Stimulated activated CD4-positive, alpha-beta T cell treated with anti-CD3 and anti-CD28 coated beads, TNF-alpha, amount 100 ng/mL, for 4 hours (primary cell): ENCODE data around the gene IL10RA.
"Not testable (repeated sequence)": the region's sequence is repeated elsewhere in the genome, so short reads cannot be mapped to it uniquely, and the experiment has no call there.

Experiments
- DNase-seq, 3 experiments: peaks; one replicate each; pipeline ENCODE4 v3.0.0-alpha.2; 2020; ENCODE audit warnings: low read depth in 3 of 3

The IL10RA gene

GRCh38 chr11:117985953-117986887 is at the start of gene IL10RA:
Gene IL10RA, plus strand, starts transcription at chr11:117986394. Its CDS starts 74 bp downstream, at chr11:117986468.
- peak; percentile 65 to 71 (median 65) for DNase-seq

GRCh38 chr11:117936973-117937372 is 49.2 kb upstream of the IL10RA start:
- DNase-seq, result no peak

DNA sequence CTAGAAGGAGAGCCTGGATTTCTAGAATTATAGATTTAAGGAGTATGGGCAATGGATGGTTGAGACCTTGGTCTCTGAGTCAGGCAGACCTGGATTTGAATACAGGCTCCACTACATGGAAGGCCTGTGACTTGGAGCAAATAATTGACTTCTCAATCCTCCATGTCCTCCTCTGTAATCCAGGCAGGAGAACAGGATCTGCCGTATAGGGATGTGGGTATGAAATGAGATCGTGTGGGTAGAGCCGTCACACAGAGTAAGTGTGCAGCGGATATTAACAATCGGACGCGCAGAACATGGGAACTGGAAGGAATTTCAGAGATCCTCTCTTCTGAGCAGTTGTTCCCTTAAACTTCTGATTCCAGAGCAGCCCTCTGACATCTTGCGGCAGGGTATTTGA is 45.5 kb upstream of the IL10RA start:
- DNase-seq, result no peak

DNA sequence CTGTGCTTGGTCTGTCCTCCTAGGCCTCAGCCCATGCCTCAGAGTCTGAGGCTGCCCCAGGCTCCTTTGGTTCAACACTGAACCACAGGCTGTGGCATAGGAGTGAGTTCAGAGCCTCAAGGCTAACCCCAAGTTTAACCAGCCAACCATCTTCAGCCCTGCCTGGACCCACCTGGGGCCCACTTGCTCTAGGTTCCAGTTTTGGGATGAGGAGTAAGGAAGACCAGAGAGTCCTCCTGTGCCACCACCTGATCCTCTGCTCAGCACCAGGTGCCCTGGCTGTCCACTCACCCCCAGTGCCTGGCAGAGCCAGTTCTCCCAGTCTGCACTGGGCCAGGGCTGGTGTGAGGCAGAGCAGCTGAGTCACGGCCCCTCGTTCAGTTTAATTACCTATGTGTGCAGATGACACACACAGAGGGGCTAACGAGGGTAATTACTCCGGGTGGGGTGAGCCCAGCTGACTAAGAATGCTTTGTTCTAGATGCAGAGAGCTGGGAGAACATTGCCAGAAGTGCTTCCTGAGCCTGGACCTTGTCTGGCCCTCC is 45.0 kb upstream of the IL10RA start:
- DNase-seq, result no peak

DNA sequence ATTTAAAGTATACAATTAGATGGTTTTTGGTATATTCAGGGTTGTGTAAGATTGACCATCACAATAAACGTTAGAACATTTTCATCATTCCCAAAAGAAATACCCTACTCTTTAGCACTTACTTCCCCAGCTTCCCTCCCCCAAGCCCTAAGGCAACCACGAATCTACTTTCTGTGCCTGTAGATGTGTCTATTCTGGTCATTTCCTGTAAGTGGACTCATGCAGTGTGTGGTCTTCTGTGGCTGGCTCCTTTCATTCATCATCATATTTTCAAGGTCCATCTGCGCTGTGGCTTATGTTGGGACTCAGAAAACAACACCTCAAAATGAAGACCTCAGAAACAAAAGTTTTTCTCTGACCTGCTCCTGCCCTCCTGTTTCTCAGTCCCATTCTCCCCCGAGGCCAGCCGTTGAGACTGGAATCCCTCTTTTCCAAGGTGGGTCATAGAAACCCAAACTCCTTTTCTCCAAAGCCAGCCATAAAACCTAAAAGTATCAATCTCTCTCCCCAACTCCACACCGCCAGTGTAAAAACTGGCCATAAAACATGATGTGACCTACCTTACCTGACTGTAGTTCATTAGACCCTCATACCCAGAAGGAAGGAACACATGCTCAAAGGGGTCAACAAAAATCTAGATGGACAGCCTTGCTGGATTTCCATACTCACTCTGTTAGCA is 44.1 kb upstream of the IL10RA start:
- DNase-seq, result no peak

- DNase-seq, result no peak
Observed at GRCh38 chr11:117944554-117944953, 41.6 kb upstream of the IL10RA start.

GRCh38 chr11:117945047-117945810 is 41.0 kb upstream of the IL10RA start:
- no peak for DNase-seq

- no peak for DNase-seq
Observed at GRCh38 chr11:117946156-117946841, 39.9 kb upstream of the IL10RA start.

- DNase-seq, result peak; percentile 63 to 76 (median 74)
Observed at GRCh38 chr11:117946842-117947526, 39.2 kb upstream of the IL10RA start.

DNA sequence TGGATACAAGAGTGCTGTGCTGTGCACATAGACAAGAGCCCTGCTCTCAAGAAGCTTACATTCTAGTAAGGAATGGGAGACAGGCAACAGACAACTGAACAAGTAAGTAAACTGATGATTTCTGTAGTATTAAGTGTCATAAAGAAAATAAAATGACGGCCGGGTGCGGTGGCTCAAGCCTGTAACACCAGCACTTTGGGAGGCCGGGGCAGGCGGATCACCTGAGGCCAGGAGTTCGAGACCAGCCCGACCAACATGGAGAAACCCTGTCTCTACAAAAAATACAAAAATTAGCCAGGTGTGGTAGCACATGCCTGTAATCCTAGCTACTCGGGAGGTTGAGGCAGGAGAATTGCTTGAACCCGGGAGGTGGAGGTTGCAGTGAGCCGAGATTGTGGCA is 38.4 kb upstream of the IL10RA start:
- DNase-seq, result not testable (repeated sequence)

DNA sequence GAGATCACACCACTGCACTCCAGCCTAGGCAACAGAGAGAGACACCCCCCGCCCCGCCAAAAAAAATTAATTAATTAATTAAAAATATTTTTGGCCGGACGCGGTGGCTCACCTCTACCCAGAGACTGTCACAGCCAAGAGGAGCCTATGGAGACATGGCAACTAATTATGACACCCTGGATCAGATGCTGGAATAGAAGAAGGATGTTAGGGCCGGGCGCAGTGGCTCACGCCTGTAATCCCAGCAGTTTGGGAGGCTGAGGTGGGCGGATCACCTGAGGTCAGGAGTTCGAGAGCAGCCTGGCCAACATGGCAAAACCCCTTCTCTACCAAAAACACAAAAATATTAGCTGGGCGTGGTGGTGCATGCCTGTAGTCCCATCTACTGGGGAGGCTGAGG is 37.7 kb upstream of the IL10RA start:
- DNase-seq, result not testable (repeated sequence)

- DNase-seq, result no peak
Observed at GRCh38 chr11:117949062-117949461, 37.1 kb upstream of the IL10RA start.

DNA sequence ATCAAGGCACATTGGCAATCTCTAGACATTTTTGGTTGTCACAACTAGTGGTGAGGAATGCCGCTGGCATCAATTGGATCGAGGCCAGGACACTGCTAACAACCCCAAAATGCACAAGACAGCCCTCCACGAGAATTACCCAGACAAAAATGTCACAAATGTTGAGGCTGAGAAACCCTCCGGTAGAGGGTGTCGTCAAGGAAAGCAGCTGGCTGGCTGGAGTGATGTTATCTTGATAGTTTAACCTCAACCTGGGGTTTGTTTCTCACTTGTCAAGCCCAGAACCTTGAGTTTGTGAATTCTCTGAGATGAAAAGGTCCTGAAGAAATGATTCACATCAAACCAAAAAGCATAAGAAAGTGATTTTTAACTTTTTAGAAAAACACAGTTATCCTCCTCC is 35.9 kb upstream of the IL10RA start:
- peak in 1 of 3 experiments; percentile 46 for DNase-seq

DNA sequence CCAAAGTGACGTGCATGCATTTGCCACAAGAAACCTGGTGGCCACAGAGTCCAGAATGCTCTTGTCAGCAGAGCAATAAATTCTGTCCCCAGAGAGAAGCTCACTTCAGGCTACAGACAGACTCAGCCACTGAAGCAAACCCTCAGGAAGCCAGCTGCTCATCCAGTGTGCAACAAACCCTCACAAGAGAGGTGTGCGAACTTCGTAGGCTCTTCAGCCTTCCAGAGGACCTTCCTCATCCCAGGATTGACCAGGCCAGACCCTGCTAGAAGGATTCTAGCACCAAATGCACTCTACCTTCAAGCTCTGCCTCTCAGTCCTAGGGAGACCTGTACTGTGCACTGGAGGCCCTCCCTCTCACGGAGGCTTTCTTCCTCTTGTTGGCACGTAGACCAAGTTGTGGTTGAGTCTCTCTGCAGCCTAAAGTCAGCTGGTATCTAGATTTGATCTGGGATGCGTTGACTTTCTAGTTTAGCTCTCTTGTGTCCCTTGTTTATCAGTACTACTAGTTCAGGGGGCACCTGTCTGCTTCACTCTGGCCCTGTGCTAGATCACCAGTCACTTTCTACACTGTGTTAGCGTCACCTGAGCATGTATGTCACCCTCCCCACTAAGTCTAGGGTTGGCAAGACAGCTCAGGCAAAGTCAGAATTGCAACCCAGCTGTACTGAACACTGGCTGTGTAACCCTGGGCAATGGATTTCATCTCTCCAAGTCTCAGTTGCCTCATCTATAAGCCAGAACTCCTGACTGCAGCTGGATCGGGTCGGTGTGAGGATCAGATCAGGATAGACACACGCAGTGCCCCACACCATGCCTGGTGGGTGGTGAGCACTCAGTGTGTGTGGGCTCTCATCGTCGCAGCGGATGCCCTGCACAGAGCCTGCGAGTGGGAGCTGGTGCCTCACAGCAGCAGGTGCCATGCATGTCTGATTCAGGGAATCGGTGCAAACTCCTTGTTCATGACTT is 34.9 kb upstream of the IL10RA start:
- DNase-seq, result no peak

GRCh38 chr11:117953024-117953671 is 33.0 kb upstream of the IL10RA start:
- DNase-seq, result no peak

GRCh38 chr11:117958949-117959348 is 27.2 kb upstream of the IL10RA start:
- no peak for DNase-seq

- no peak for DNase-seq
Observed at GRCh38 chr11:117959438-117960149, 26.6 kb upstream of the IL10RA start.

GRCh38 chr11:117960406-117960805 is 25.8 kb upstream of the IL10RA start:
- DNase-seq, result no peak
